Loucy (cell line): ENCODE results near the gene UBN1.
"Not testable (repeated sequence)": the region's sequence is repeated elsewhere in the genome, so short reads cannot be mapped to it uniquely, and the experiment has no call there.

Experiments used
- H2AFZ ChIP-seq: fragments of 200-600 bp; sonication (generic); 2 replicates; pipeline ENCODE4 v1.6.0; 2016; ENCODE audit warnings: antibody characterized with exemption, mild to moderate bottlenecking, low read length, moderate library complexity
- H3F3A ChIP-seq: fragments of 200-600 bp; 2 replicates; pipeline ENCODE4 v1.6.0; 2016; ENCODE audit warnings: antibody characterized with exemption, low read depth, mild to moderate bottlenecking
- H3K27me3 ChIP-seq: fragments of 200-600 bp; sonication (generic); 2 replicates; pipeline ENCODE4 v1.6.1; 2014; ENCODE audit warnings: low read length, mild to moderate bottlenecking; ENCODE audit not compliant: insufficient read depth, poor library complexity, severe bottlenecking
- H3K36me3 ChIP-seq: fragments of 200-600 bp; sonication (generic); 2 replicates; pipeline ENCODE4 v1.6.1; 2016; ENCODE audit warnings: low read length; ENCODE audit not compliant: insufficient read depth
- H3K4me1 ChIP-seq: fragments of 200-600 bp; sonication (generic); 2 replicates; pipeline ENCODE4 v1.5.1; 2014; ENCODE audit warnings: low read length, mild to moderate bottlenecking; ENCODE audit not compliant: insufficient read depth, poor library complexity, severe bottlenecking
- H3K4me2 ChIP-seq: fragments of 200-600 bp; sonication (generic); 2 replicates; pipeline ENCODE4 v1.6.0; 2014; ENCODE audit warnings: antibody characterized with exemption, low read length, low read depth, mild to moderate bottlenecking; ENCODE audit not compliant: poor library complexity, severe bottlenecking
- H3K4me3 ChIP-seq: fragments of 200-600 bp; sonication (generic); 2 replicates; pipeline ENCODE4 v1.5.1; 2014; ENCODE audit warnings: low read length, mild to moderate bottlenecking, mixed read lengths; ENCODE audit not compliant: poor library complexity, severe bottlenecking
- H3K79me2 ChIP-seq: fragments of 200-600 bp; sonication (generic); 2 replicates; pipeline ENCODE4 v1.6.1; 2014; ENCODE audit warnings: low read length; ENCODE audit not compliant: insufficient read depth
- H3K9ac ChIP-seq: fragments of 200-600 bp; sonication (generic); 2 replicates; pipeline ENCODE4 v1.6.0; 2014; ENCODE audit warnings: mild to moderate bottlenecking, low read depth, low read length, moderate library complexity; ENCODE audit not compliant: poor library complexity, severe bottlenecking
- H3K9me2 ChIP-seq: fragments of 200-600 bp; sonication (generic); replicated peaks from 2 replicates; pipeline ENCODE4 v1.6.1; 2016; ENCODE audit warnings: low read depth, low read length, mixed read lengths
- H3K9me3 ChIP-seq: fragments of 200-600 bp; sonication (generic); 2 replicates; pipeline ENCODE4 v1.6.1; 2014; ENCODE audit warnings: mild to moderate bottlenecking, antibody characterized with exemption, low read length, low read depth; ENCODE audit not compliant: insufficient read depth
- H4K20me1 ChIP-seq: fragments of 200-600 bp; sonication (generic); 2 replicates; pipeline ENCODE4 v1.6.0; 2014; ENCODE audit warnings: antibody characterized with exemption, low read length, mild to moderate bottlenecking; ENCODE audit not compliant: insufficient read depth, poor library complexity, severe bottlenecking
- EZH2phosphoT487 ChIP-seq: fragments of 200-600 bp; IDR thresholded peaks from 2 replicates; pipeline ENCODE4 v1.6.1; 2018; ENCODE audit warnings: antibody characterized with exemption, mild to moderate bottlenecking, moderate library complexity, borderline replicate concordance
- TF ChIP-seq, protein P1 (sequence below): fragments of 200-600 bp; sonication (generic); conservative IDR thresholded peaks from 2 replicates; pipeline ENCODE4 v1.5.1; 2014; ENCODE audit warnings: mild to moderate bottlenecking, antibody characterized with exemption, low read length

The UBN1 gene

DNA sequence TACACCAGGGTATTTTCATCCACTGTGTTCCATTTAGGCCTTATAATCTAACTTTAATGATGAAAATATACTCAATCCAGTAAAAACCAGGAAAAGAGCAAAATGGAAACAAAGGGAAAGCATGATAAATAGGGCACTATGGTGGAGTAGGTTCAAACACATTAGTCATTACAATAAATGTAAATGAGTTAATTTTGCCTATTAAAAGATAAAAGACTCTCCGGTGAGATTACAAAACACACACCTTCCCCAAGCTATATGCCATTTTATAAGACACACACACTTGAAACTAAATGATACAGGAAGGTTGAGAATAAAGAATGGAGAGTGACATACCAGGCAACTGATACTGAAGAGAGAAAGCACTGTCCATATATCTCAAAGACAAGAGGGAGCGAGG lies 79.6 kb downstream of the UBN1 start:
- Histone ChIP-seq H3K9me3 (no peaks in the 10 kb centered on the region; the same call in 1 of the 2 replicates), H3K4me1 (no peaks in the 10 kb centered on the region), H4K20me1 (no peaks in the 10 kb centered on the region), H3K9ac (no peak overlapping the region), H3K27me3 (no peaks in the 10 kb centered on the region), H3K4me3 (no peak overlapping the region), H3K79me2 (no peaks in the 10 kb centered on the region), H2AFZ (no peak overlapping the region), H3K9me2 (no peaks in the 10 kb centered on the region), H3K36me3 (no peaks in the 10 kb centered on the region), H3K4me2 (no peak overlapping the region), H3F3A (no peaks in the 10 kb centered on the region)
- no peak for TF ChIP-seq EZH2phosphoT487
- TF ChIP-seq, protein P1, sequence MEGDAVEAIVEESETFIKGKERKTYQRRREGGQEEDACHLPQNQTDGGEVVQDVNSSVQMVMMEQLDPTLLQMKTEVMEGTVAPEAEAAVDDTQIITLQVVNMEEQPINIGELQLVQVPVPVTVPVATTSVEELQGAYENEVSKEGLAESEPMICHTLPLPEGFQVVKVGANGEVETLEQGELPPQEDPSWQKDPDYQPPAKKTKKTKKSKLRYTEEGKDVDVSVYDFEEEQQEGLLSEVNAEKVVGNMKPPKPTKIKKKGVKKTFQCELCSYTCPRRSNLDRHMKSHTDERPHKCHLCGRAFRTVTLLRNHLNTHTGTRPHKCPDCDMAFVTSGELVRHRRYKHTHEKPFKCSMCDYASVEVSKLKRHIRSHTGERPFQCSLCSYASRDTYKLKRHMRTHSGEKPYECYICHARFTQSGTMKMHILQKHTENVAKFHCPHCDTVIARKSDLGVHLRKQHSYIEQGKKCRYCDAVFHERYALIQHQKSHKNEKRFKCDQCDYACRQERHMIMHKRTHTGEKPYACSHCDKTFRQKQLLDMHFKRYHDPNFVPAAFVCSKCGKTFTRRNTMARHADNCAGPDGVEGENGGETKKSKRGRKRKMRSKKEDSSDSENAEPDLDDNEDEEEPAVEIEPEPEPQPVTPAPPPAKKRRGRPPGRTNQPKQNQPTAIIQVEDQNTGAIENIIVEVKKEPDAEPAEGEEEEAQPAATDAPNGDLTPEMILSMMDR, result no peak

DNA sequence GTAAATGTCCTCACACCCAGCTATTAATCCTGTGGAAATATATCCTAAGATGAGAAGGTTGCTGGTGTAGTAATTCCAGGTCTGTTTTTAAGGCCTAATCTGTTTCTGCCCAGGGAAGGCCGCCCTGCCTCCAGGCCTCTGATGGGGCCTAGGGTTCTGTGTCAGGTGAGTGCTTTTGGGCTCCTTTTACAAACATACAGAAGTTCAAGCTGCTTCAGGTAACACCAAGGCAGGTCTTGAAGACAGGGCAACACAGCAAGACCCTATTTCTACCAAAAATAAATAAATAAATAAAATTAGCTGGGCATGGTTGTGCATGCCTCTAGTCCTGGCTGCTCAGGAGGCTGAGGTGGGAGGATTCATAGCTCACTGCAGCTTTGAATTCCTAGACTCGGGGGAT lies 80.4 kb downstream of the UBN1 start:
- H3K4me3 ChIP-seq, result no peak overlapping the region
- H3K36me3 ChIP-seq, result no peaks in the 10 kb centered on the region
- no peaks in the 10 kb centered on the region for H3F3A ChIP-seq
- H3K9me2 ChIP-seq, result no peaks in the 10 kb centered on the region
- no peak for TF ChIP-seq EZH2phosphoT487
- TF ChIP-seq, protein P1, result no peak
- no peaks in the 10 kb centered on the region; the same call in 1 of the 2 replicates for H3K9me3 ChIP-seq
- no peak overlapping the region for H3K9ac ChIP-seq
- no peaks in the 10 kb centered on the region for H3K27me3 ChIP-seq
- H3K4me1 ChIP-seq, result no peaks in the 10 kb centered on the region
- H3K79me2 ChIP-seq, result no peaks in the 10 kb centered on the region
- H2AFZ ChIP-seq, result no peak overlapping the region
- no peak overlapping the region for H3K4me2 ChIP-seq
- no peaks in the 10 kb centered on the region for H4K20me1 ChIP-seq

DNA sequence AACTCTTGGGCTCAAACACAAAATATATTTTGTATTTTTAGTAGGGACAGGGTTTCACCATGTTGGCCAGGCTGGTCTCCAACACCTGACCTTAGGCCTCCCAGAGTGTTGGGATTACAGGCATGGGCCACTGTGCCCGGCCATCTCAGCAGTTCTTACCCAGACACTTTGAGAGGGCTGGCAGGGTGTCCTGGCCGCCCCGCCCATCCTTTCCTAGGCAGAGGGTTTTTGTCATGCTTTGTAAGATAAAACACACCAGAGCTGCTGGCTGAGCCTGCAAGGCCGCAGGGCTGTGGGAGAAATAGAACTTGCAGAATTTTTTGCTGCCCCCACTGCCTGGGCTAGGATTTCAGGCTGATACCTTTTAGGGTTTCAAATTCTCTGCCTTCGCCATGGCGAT lies 80.9 kb downstream of the UBN1 start:
- no peaks in the 10 kb centered on the region for H3K79me2 ChIP-seq
- H3K9me2 ChIP-seq, result no peaks in the 10 kb centered on the region
- H3F3A ChIP-seq, result no peaks in the 10 kb centered on the region
- no peaks in the 10 kb centered on the region for H3K36me3 ChIP-seq
- no peak for TF ChIP-seq EZH2phosphoT487
- TF ChIP-seq, protein P1, result no peak
- no peaks in the 10 kb centered on the region; the same call in 1 of the 2 replicates for H3K9me3 ChIP-seq
- no peaks in the 10 kb centered on the region for H4K20me1 ChIP-seq
- no peak overlapping the region for H3K9ac ChIP-seq
- H2AFZ ChIP-seq, result no peak overlapping the region
- H3K4me3 ChIP-seq, result no peak overlapping the region
- no peaks in the 10 kb centered on the region for H3K4me1 ChIP-seq
- H3K4me2 ChIP-seq, result no peak overlapping the region
- H3K27me3 ChIP-seq, result no peaks in the 10 kb centered on the region

DNA sequence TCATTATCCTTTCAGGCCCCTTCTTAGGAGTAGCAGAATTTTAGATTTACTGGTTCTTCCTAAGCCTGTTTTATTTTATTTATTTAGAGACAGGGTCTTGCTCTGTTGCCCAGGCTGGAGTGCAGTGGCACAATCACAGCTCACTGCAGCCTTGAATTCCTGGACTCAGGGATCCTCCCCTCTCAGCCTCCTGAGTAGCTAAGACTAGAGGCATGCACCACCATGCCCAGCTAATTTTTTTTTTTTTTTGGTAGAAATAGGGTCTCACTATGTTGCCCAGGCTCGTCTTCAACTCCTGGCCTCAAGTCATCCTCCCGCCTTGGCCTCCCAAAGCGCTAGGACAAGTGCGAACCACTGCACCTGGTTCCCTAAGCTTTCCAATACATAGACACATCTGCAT lies 82.3 kb downstream of the UBN1 start:
- H3K36me3 ChIP-seq, H3K9me2 ChIP-seq, H3F3A ChIP-seq: not testable (repeated sequence)

More for the DNA sequence above, 82.3 kb downstream of the UBN1 start:
- H3K4me2 ChIP-seq, H3K27me3 ChIP-seq, H3K79me2 ChIP-seq, H4K20me1 ChIP-seq, H3K4me3 ChIP-seq, H3K9me3 ChIP-seq, H3K4me1 ChIP-seq, H3K9ac ChIP-seq, H2AFZ ChIP-seq: not testable (repeated sequence)
